Neural progenitor cell (in vitro differentiated cells): ENCODE data around the gene BMP7. TPM values are rescaled to one million over a fixed set of nuclear protein-coding genes. Genes with fewer than 3 reads are reported as not detected.
A peak's percentile ranks its signal among the peaks of the same experiment; 100 is the strongest.

Experiments used
- DNase-seq: peaks from one replicate; pipeline ENCODE4 v3.0.0-alpha.2; 2016; ENCODE audit warnings: low spot score
- H2AFZ ChIP-seq: fragments of 200-600 bp; sonication (generic); replicated peaks from 2 replicates; pipeline ENCODE4 v1.6.1; 2016; ENCODE audit warnings: antibody characterized with exemption
- H3F3A ChIP-seq: fragments of 200-600 bp; sonication (generic); 2 replicates; pipeline ENCODE4 v1.6.1; 2016; ENCODE audit warnings: antibody characterized with exemption, low read depth
- H3K27ac ChIP-seq: fragments of 200-600 bp; sonication (generic); 2 replicates; pipeline ENCODE4 v1.5.1; 2016; ENCODE audit warnings: mild to moderate bottlenecking
- H3K27me3 ChIP-seq: fragments of 200-600 bp; sonication (generic); 2 replicates; pipeline ENCODE4 v1.6.1; 2016; ENCODE audit warnings: mild to moderate bottlenecking, moderate library complexity
- H3K36me3 ChIP-seq: fragments of 200-600 bp; sonication (generic); 2 replicates; pipeline ENCODE4 v1.5.1; 2016
- H3K4me1 ChIP-seq: fragments of 200-600 bp; sonication (generic); 2 replicates; pipeline ENCODE4 v1.6.1; 2016; ENCODE audit warnings: mixed run types
- H3K4me2 ChIP-seq: fragments of 200-600 bp; sonication (generic); 2 replicates; pipeline ENCODE4 v1.6.1; 2016
- H3K4me3 ChIP-seq: fragments of 200-600 bp; sonication (generic); 2 replicates; pipeline ENCODE4 v1.5.1; 2016
- H3K79me2 ChIP-seq: fragments of 200-600 bp; sonication (generic); 2 replicates; pipeline ENCODE4 v1.6.1; 2016; ENCODE audit warnings: low read depth
- H3K9ac ChIP-seq: fragments of 200-600 bp; sonication (generic); 2 replicates; pipeline ENCODE4 v1.6.1; 2016
- H3K9me3 ChIP-seq: fragments of 200-600 bp; sonication (generic); 2 replicates; pipeline ENCODE4 v1.5.1; 2016; ENCODE audit warnings: low read depth
- H4K20me1 ChIP-seq: fragments of 200-600 bp; sonication (generic); 2 replicates; pipeline ENCODE4 v1.6.1; 2016; ENCODE audit warnings: low read depth
- H3K27ac Mint-ChIP-seq: 3 replicates; pipeline ENCODE4 v1.8.0; 2021; ENCODE audit warnings: mixed read lengths
- H3K27me3 Mint-ChIP-seq: 2 replicates; pipeline ENCODE4 v1.8.0; 2022; ENCODE audit warnings: low read depth, mild to moderate bottlenecking, inconsistent platforms, moderate library complexity, mixed read lengths; ENCODE audit not compliant: insufficient read depth
- H3K36me3 Mint-ChIP-seq: 3 replicates; pipeline ENCODE4 v1.8.0; 2021; ENCODE audit warnings: mixed read lengths
- H3K4me1 Mint-ChIP-seq: 3 replicates; pipeline ENCODE4 v1.8.0; 2021; ENCODE audit warnings: mixed read lengths
- H3K4me3 Mint-ChIP-seq: 3 replicates; pipeline ENCODE4 v1.8.0; 2021; ENCODE audit warnings: mild to moderate bottlenecking, moderate library complexity, mixed read lengths
- H3K9me3 Mint-ChIP-seq: 3 replicates; pipeline ENCODE4 v1.8.0; 2020; ENCODE audit warnings: mixed read lengths
- EZH2 ChIP-seq: fragments of 200-600 bp; sonication (generic); IDR thresholded peaks from 2 replicates; pipeline ENCODE4 v1.6.1; 2017; ENCODE audit warnings: antibody characterized with exemption, mild to moderate bottlenecking, moderate library complexity
- EZH2phosphoT487 ChIP-seq: fragments of 200-600 bp; sonication (generic); IDR thresholded peaks from 2 replicates; pipeline ENCODE4 v1.6.1; 2017; ENCODE audit warnings: antibody characterized with exemption
- total RNA-seq: library from RNA; depleted of rRNA; stranded (reverse); fragments of >200 nt; gene quantifications from 2 replicates; pipeline ENCODE4 v1.2.3, GENCODE V29; 2015; ENCODE audit warnings: low replicate concordance
- TF ChIP-seq, protein P1 (sequence below): fragments of 200-600 bp; sonication (generic); IDR thresholded peaks from 2 replicates; pipeline ENCODE4 v1.5.1; 2017; ENCODE audit warnings: antibody characterized with exemption, mild to moderate bottlenecking

The BMP7 gene
- total RNA-seq, 1 donor from 2014 or later = 11.2 TPM

- no peak overlapping the region for H3K9ac ChIP-seq
- peak overlapping the region; percentile 30 for H3K27ac ChIP-seq
- no peaks in the 10 kb centered on the region for H3K27me3 ChIP-seq
- Mint-ChIP-seq H3K27ac (peak overlapping the region; percentile 42), H3K4me1 (peaks cover 79% of the 10 kb centered on the region), H3K4me3 (peak overlapping the region; percentile 0), H3K27me3 (peaks cover 6% of the 10 kb centered on the region), H3K9me3 (no peaks in the 10 kb centered on the region), H3K36me3 (peaks cover 4% of the 10 kb centered on the region)
- TF ChIP-seq EZH2phosphoT487 (no peak), EZH2 (no peak)
- TF ChIP-seq, protein P1, sequence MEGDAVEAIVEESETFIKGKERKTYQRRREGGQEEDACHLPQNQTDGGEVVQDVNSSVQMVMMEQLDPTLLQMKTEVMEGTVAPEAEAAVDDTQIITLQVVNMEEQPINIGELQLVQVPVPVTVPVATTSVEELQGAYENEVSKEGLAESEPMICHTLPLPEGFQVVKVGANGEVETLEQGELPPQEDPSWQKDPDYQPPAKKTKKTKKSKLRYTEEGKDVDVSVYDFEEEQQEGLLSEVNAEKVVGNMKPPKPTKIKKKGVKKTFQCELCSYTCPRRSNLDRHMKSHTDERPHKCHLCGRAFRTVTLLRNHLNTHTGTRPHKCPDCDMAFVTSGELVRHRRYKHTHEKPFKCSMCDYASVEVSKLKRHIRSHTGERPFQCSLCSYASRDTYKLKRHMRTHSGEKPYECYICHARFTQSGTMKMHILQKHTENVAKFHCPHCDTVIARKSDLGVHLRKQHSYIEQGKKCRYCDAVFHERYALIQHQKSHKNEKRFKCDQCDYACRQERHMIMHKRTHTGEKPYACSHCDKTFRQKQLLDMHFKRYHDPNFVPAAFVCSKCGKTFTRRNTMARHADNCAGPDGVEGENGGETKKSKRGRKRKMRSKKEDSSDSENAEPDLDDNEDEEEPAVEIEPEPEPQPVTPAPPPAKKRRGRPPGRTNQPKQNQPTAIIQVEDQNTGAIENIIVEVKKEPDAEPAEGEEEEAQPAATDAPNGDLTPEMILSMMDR = no peak
- H3K79me2 ChIP-seq = peaks cover 80% of the 10 kb centered on the region
- H2AFZ ChIP-seq = no peak overlapping the region
- peak overlapping the region; percentile 97 for H3K4me2 ChIP-seq
- peaks cover 55% of the 10 kb centered on the region for H4K20me1 ChIP-seq
- no peaks in the 10 kb centered on the region for H3K9me3 ChIP-seq
- no peaks in the 10 kb centered on the region for H3K36me3 ChIP-seq
- peak; percentile 67 for DNase-seq
- no peak overlapping the region for H3K4me3 ChIP-seq
- H3F3A ChIP-seq = peaks cover 45% of the 10 kb centered on the region
- peaks cover 64% of the 10 kb centered on the region for H3K4me1 ChIP-seq
Observed at GRCh38 chr20:57257701-57258453, 8.6 kb downstream of the BMP7 start.

GRCh38 chr20:57256908-57257307 is 9.5 kb downstream of the BMP7 start:
- no peak overlapping the region for H3K4me2 ChIP-seq
- peaks cover 4% of the 10 kb centered on the region for H3K36me3 Mint-ChIP-seq
- H3K4me3 Mint-ChIP-seq = no peak overlapping the region
- peaks cover 60% of the 10 kb centered on the region for H3K4me1 ChIP-seq
- H2AFZ ChIP-seq = no peak overlapping the region
- H3F3A ChIP-seq = peaks cover 35% of the 10 kb centered on the region
- H3K27ac Mint-ChIP-seq = no peak overlapping the region
- H3K27me3 ChIP-seq = no peaks in the 10 kb centered on the region
- no peak for DNase-seq
- no peaks in the 10 kb centered on the region for H3K9me3 ChIP-seq
- H3K4me3 ChIP-seq = no peak overlapping the region
- H3K9me3 Mint-ChIP-seq = no peaks in the 10 kb centered on the region
- no peak overlapping the region for H3K9ac ChIP-seq
- peaks cover 45% of the 10 kb centered on the region for H4K20me1 ChIP-seq
- H3K27me3 Mint-ChIP-seq = peaks cover 2% of the 10 kb centered on the region
- peaks cover 79% of the 10 kb centered on the region for H3K4me1 Mint-ChIP-seq
- TF ChIP-seq EZH2 = no peak
- TF ChIP-seq EZH2phosphoT487 = no peak
- TF ChIP-seq, protein P1 = no peak
- no peak overlapping the region for H3K27ac ChIP-seq
- H3K79me2 ChIP-seq = peaks cover 73% of the 10 kb centered on the region
- no peaks in the 10 kb centered on the region for H3K36me3 ChIP-seq

GRCh38 chr20:57256205-57256604 is 10.2 kb downstream of the BMP7 start:
- Mint-ChIP-seq H3K36me3 (peaks cover 5% of the 10 kb centered on the region), H3K27me3 (peaks cover 2% of the 10 kb centered on the region), H3K4me1 (peaks cover 79% of the 10 kb centered on the region), H3K9me3 (no peaks in the 10 kb centered on the region), H3K4me3 (no peak overlapping the region), H3K27ac (no peak overlapping the region)
- no peaks in the 10 kb centered on the region for H3K36me3 ChIP-seq
- peaks cover 38% of the 10 kb centered on the region for H4K20me1 ChIP-seq
- H3K4me1 ChIP-seq = peaks cover 55% of the 10 kb centered on the region
- H2AFZ ChIP-seq = no peak overlapping the region
- TF ChIP-seq EZH2phosphoT487 (no peak), EZH2 (no peak)
- TF ChIP-seq, protein P1 = no peak
- no peak for DNase-seq
- H3K9me3 ChIP-seq = no peaks in the 10 kb centered on the region
- no peak overlapping the region for H3K4me2 ChIP-seq
- H3K79me2 ChIP-seq = peaks cover 66% of the 10 kb centered on the region
- no peaks in the 10 kb centered on the region for H3K27me3 ChIP-seq
- peaks cover 32% of the 10 kb centered on the region for H3F3A ChIP-seq
- H3K9ac ChIP-seq = no peak overlapping the region
- no peak overlapping the region for H3K4me3 ChIP-seq
- H3K27ac ChIP-seq = no peak overlapping the region
